Fibroblast of skin of right biceps (primary cell): ENCODE measurements around the gene TGM4.

ENCODE experiments used
- DNase-seq: peaks from one replicate; pipeline ENCODE4 v3.0.0-alpha.2; 2013

Gene TGM4

DNA sequence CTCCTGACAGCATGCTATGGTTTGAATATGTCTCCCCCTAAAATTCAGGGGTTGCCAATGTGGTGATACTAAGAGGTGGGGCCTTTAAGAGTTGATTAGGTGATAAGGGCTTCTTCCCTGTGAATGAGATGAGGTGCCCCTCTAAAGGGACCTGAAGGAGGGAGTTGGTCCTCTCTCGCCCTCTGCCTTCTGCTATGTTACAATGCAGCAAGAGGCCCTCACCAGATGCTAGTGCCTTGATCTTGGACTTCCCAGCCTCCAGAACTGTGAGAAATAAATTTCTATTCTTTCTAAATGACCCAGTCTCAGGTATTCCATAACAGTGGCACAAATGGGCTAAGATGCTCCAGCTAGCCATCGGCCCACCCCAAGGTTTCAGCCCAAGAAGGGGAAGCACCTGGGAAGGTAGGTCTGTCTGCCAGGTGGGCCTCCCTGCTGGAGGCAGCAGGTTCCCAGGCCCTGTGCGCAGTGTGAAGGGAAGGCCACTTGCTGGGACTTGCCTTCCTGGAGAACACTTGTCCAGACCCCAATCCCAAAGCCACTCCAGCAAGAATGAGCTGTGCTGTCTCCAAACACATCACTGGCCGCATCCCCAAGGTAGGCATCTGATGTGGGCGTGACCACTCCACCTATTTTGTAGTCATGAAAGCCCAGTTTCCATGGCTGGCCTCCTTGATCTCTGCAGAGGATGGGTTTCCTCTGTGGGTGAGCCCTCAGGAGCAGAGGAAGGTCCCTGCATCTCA is 9.0 kb downstream of the TGM4 start:
- DNase-seq = no peak

DNA sequence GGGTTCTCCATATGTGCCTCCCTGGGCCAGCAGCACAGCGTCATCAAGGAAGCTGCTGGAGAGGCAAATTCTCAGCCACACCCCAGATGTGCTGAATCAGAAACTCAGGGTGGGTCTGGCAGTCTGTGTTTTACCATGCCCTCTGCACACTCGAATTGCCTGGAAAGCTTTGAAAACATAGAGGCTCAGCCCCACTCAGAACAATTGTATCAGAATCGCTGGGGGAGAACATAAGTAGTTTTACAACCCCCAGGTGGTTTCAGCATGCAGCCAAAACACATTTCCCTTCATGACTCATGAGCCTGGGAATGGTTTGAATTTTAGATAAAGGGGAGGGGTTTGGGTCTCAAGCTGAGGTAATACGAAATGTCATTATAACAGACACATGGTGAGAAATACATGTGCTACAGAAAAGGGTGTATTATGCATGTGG is 9.6 kb downstream of the TGM4 start:
- DNase-seq = peak; percentile 97

DNA sequence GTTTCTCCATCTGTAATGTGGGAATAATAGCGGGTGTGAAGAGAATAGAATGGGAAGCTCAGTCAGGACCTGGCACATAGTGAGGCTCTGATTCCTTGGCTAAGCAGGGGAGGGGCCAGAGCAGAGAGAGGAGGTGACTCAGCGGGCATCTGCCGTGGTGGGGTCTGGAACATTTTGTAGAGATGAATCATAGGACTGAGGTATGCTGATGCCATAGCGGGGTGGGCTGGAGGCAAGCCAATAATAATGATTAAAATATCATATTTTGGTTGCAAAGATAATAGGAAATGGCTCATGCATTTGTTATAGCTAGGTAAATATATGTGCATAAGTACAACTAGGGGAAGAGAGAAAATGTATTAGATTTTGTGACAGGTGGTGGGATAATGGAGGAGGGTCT is 11.2 kb downstream of the TGM4 start:
- peak; percentile 97 for DNase-seq

DNA sequence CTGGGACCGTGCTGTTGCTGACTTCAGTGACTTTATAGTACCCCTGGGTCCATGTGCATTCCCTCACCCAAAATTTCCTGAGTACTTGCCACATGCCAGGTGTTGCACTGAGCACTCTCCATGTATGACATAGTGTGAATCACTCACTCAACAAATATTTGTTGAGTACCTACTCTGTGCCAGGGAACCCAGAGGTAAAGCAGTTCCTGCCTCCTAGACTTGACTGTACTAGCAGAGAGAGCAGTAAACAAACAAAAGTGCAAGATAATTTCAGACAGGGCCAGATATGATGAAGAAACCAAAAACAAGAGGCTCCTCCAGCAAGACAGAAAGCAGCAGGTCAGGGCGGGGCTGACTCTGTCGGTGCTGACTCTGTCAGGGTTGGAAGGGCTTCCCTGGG is 12.2 kb downstream of the TGM4 start:
- DNase-seq = no peak

DNA sequence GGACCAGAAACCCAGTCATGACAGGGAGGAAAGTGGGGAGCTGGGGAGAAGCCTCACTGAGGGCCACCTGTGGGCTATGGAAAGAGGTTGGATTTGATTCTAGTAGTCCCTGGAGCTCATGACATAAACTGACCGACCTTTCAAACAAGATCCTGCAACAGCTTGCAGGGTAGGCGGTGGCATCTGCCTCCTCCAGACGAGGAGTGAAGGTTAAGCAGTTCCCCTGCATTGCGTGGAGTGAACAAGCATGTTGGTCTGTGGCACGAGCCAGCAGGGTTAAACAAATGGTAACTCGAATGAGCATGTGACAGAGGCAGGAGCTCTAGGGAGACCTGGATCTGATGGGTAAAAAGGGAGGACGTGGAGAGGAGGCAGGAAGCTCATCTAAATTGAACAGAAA is 12.7 kb downstream of the TGM4 start:
- DNase-seq = no peak

GRCh38 chr3:44890258-44890657 is 15.8 kb downstream of the TGM4 start:
- DNase-seq = peak; percentile 21

DNA sequence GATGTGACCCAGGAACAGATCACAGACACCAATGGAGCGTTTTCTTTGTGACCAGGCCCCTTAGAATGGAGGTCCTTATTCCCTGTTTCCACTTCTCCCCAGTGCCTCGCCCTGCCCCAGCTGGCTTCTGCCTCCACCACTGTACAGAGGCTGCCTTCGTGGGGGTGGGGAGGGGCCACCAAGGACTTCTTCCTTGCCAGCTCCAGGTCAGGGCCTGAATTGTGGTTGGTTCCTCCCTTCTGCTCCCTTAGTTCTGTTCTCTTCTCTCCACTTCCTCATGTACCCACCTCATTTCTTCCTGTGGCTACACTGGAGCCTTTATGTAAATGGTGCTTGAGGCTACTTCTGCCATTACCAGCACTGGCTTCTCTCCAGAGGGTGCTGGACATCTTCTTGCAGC is 16.4 kb downstream of the TGM4 start:
- DNase-seq = no peak

- peak; percentile 35 for DNase-seq
Observed at GRCh38 chr3:44892689-44893088, 18.3 kb downstream of the TGM4 start.

GRCh38 chr3:44893097-44893496 is 18.7 kb downstream of the TGM4 start:
- DNase-seq = peak; percentile 78

- peak; percentile 42 for DNase-seq
Observed at GRCh38 chr3:44894485-44894884, 20.1 kb downstream of the TGM4 start.

DNA sequence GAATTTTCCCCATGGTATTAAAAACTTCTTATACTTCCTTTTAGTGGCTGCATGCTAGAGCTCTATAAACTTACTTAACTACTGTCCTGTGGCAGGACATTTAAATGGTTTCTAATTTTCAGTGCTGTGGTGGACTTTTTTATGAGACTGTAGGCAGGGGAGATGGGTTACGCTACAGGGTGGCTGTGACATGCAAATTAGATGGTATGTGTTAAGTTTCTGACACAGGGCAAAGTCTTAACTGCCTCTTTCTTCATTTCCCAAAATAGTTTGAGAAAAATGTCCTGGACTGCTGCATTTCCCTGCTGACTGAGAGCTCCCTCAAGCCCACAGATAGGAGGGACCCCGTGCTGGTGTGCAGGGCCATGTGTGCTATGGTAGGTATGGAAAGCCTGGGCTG is 22.0 kb downstream of the TGM4 start:
- no peak for DNase-seq

GRCh38 chr3:44899683-44900367 is 25.4 kb downstream of the TGM4 start:
- DNase-seq = no peak

DNA sequence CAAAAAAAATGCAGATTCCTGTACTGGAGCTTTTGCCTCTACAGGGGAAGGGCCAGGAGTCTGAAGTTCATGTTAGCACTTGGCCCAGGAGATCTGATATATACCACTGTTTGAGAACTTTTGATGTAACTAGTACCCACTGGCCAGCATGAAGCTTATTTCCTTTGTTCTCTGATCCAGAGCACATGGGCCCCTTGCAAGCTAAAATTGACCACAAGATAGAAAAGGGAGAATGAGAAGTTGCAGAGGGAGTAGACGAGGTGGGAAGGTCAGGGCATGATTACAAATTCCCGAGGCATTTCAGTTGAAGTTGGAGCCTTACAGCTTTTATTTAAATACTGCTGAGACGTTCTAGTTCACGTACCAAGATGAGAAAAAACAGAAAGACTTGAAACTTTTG is 28.2 kb downstream of the TGM4 start:
- no peak for DNase-seq

DNA sequence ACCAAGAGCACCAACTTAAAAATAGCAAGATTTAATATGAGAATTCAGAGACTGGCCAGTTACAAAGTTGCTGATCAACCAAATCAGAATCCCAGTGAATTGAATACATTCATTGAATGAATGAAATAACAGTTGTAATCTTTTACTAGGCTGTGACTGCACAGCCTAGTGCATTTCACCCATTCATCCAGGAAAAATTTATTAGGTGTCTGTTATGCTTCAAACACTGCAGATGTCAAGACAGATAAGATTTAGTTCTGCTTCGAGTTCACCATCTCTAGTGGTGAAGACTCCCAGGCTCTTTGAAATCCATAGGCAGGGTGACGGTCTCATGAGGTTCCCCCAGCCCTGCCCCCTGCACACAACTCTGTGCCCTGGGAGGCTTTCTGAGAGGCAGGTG is 28.9 kb downstream of the TGM4 start:
- DNase-seq = no peak

DNA sequence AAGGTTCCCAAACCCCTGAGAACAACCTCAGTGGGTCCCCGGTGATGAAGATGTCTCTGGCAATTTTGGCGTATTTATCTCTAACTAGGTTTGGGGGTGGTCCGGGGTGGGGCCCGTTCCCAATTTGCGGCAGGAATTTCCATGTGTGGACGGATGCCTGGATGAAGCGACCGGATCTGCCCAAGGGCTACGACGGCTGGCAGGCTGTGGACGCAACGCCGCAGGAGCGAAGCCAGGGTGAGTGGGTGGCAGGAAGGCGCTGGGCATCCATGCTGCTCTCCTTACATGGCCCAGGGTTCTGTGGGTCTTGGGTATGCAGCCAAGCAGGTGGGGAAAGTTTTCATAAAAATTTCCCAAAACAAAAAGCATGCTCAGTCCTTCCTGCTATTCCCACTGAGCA is 29.3 kb downstream of the TGM4 start:
- DNase-seq = no peak

GRCh38 chr3:44905446-44906157 is 31.2 kb downstream of the TGM4 start:
- DNase-seq = no peak

- DNase-seq = no peak
Observed at GRCh38 chr3:44906997-44907396, 32.6 kb downstream of the TGM4 start.

GRCh38 chr3:44907612-44908011 is 33.2 kb downstream of the TGM4 start:
- no peak for DNase-seq

GRCh38 chr3:44909063-44909462 is 34.7 kb downstream of the TGM4 start:
- no peak for DNase-seq

DNA sequence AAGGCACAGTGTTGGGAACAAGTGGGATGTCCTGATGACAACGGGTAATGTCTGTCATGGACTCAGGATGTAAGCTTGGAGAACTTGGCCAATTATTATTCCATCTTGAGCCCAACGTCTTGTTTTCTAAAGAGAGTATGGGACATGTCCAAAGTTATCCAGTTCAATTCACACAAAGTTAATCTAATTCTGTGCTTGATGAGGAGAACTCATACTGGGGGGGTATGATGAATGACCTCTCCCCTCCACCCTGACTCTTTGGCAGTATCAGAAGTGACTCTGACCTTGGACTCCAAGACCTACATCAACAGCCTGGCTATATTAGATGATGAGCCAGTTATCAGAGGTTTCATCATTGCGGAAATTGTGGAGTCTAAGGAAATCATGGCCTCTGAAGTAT is 36.3 kb downstream of the TGM4 start:
- DNase-seq = no peak

- peak; percentile 68 for DNase-seq
Observed at GRCh38 chr3:44913868-44914468, 39.6 kb downstream of the TGM4 start.

- DNase-seq = no peak
Observed at GRCh38 chr3:44914936-44915335, 40.5 kb downstream of the TGM4 start.

DNA sequence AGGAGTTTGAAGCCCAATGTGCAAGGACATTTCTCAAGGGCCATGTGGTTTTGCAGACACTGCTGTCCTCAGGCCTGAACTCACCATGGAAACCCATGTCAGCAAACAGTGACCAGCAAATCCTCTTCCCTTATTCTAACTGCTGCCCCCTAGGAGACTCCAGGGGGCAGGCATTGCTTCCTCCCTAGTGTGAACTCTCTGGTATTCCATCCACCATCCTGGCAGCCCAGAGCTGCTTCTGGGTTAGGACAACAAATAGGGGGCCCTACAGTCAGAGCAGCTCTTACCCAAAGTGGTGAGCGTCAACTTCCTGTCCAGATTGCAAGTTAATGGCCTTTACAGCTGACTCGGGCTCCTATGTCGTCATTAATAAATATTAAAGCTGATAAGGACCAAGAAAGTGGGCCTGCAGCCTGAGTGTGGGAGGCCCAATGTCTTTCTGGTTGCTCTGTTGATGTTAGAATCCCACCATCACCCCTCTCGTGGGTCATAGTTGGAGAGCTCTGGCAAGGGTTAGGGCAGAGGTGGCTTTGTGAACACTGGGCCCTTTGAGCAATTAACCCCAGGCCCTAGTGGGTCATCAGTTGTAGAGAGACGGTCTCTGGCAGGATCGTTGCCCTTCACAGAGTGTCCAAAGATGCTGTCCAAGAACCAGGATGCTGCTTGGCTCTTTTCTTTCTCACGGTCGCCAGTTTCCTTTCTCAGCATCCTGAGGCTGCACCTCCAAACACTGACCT is 41.5 kb downstream of the TGM4 start:
- peak; percentile 7 for DNase-seq
